ENCODE data around the gene PTGER1. TPM values are rescaled to one million over a fixed set of nuclear protein-coding genes. Genes with fewer than 3 reads are reported as not detected.
A peak's percentile ranks its signal among the peaks of the same experiment; 100 is the strongest.
"Not testable (repeated sequence)": the region's sequence is repeated elsewhere in the genome, so short reads cannot be mapped to it uniquely, and the experiment has no call there.

PTGER1 gene
- total RNA-seq, 1 experiment from 2014 or later: 2.2 TPM

GRCh38 chr19:14507704-14508542, 32.8 kb upstream of the PTGER1 start:
- Histone ChIP-seq H3K36me3 (ENCODE audit: low read depth, low read length) (no peaks in the 10 kb centered on the region), H2AFZ (ENCODE audit: low read length) (0 out of 2 replicates have a peak overlapping the region, but pooled peaks have one; percentile 7), H3K9ac (ENCODE audit: low read length) (peak overlapping the region; percentile 43), H3K4me1 (ENCODE audit: insufficient read depth, low read length) (peaks cover 72% of the 10 kb centered on the region), H3K9me2 (replicated peaks; ENCODE audit: low read length) (no peaks in the 10 kb centered on the region), H3K9me3 (ENCODE audit: low read length) (no peaks in the 10 kb centered on the region), H3K27me3 (ENCODE audit: low read length) (no peaks in the 10 kb centered on the region), H3K4me3 (ENCODE audit: low read length) (peak overlapping the region; percentile 6; the same call in 1 of the 2 replicates), H3K27ac (ENCODE audit: low read length) (peak overlapping the region; percentile 96), H4K20me1 (ENCODE audit: low read length) (no peaks in the 10 kb centered on the region), H3K4me2 (ENCODE audit: low read length) (peak overlapping the region; percentile 79), H3K79me2 (ENCODE audit: low read length) (0 out of 2 replicates have a peak, but pooled peaks cover 7% of the 10 kb centered on the region), H3F3A (ENCODE audit: low read length, unreplicated experiment) (peaks cover 13% of the 10 kb centered on the region)
- CTCF ChIA-PET: interaction anchor here (0.6 kb wide), 1 partner anchor 11 kb away, joined by 3 read pairs; no protein-coding TSS in a partner anchor
- DNase-seq: peak; percentile 97
- ATAC-seq: peak; percentile 14
- no TSS peak for BruUV-seq (replicated peaks)
- TF ChIP-seq EZH2 (IDR thresholded peaks at IDR 0.05; ENCODE audit: low read length, unreplicated experiment) (no peak), CTCF (conservative IDR thresholded peaks at IDR 0.05; ENCODE audit: low read depth, low read length) (no peak), EZH2phosphoT487 (IDR thresholded peaks at IDR 0.05; ENCODE audit: borderline replicate concordance, low read length) (no peak)
- POLR2A ChIA-PET (ENCODE audit: unreplicated experiment): interaction anchor here (0.8 to 1.7 kb wide), 2 partner anchors 10 to 434 kb away, joined by 11 to 29 read pairs; partner anchors contain the start of gene DNAJB1
- intact Hi-C loops (cut with micrococcal nuclease): no loop called here

GRCh38 chr19:14505488-14506239, 30.5 kb upstream of the PTGER1 start:
- TF ChIP-seq EZH2 (IDR thresholded peaks at IDR 0.05; ENCODE audit: low read length, unreplicated experiment) (no peak), CTCF (conservative IDR thresholded peaks at IDR 0.05; ENCODE audit: low read depth, low read length) (peak; percentile 93), EZH2phosphoT487 (IDR thresholded peaks at IDR 0.05; ENCODE audit: borderline replicate concordance, low read length) (no peak)
- ATAC-seq (peak; percentile 83), DNase-seq (peak; percentile 99)
- Histone ChIP-seq H3K9me2 (replicated peaks; ENCODE audit: low read length) (no peaks in the 10 kb centered on the region), H3K4me1 (ENCODE audit: insufficient read depth, low read length) (peaks cover 73% of the 10 kb centered on the region), H3K27ac (ENCODE audit: low read length) (peak overlapping the region; percentile 96), H4K20me1 (ENCODE audit: low read length) (no peaks in the 10 kb centered on the region), H3K4me3 (ENCODE audit: low read length) (peak overlapping the region; percentile 41), H3K9me3 (ENCODE audit: low read length) (no peaks in the 10 kb centered on the region), H2AFZ (ENCODE audit: low read length) (peak overlapping the region; percentile 62), H3K4me2 (ENCODE audit: low read length) (peak overlapping the region; percentile 79), H3K9ac (ENCODE audit: low read length) (peak overlapping the region; percentile 81), H3F3A (ENCODE audit: low read length, unreplicated experiment) (peaks cover 13% of the 10 kb centered on the region), H3K36me3 (ENCODE audit: low read depth, low read length) (no peaks in the 10 kb centered on the region), H3K79me2 (ENCODE audit: low read length) (0 out of 2 replicates have a peak, but pooled peaks cover 7% of the 10 kb centered on the region), H3K27me3 (ENCODE audit: low read length) (no peaks in the 10 kb centered on the region)
- ChIA-PET POLR2A (ENCODE audit: unreplicated experiment) (interaction anchor here (0.6 to 1.6 kb wide), 7 partner anchors 9 to 124 kb away, joined by 3 to 16 read pairs (median 4); partner anchors contain the start of gene DNAJB1), CTCF (interaction anchor here (0.6 to 1.3 kb wide), 6 partner anchors 9 to 271 kb away, joined by 3 to 15 read pairs (median 4); partner anchors contain the start of genes DNAJB1 and GIPC1)
- BruUV-seq (replicated peaks): TSS peak; percentile 95
- intact Hi-C loops (cut with micrococcal nuclease): loop anchor here (1.0 kb wide), 3 partner anchors 9 to 30 kb away; partner anchors contain the start of genes GIPC1 and PTGER1

- H3K36me3 ChIP-seq (ENCODE audit: low read depth, low read length); H3K79me2 ChIP-seq (ENCODE audit: low read length); H3K27me3 ChIP-seq (ENCODE audit: low read length); BruUV-seq (replicated peaks); H3K9ac ChIP-seq (ENCODE audit: low read length); ATAC-seq; H3K9me3 ChIP-seq (ENCODE audit: low read length); DNase-seq; H2AFZ ChIP-seq (ENCODE audit: low read length); intact Hi-C loops (cut with micrococcal nuclease); H3K9me2 ChIP-seq (replicated peaks; ENCODE audit: low read length); H4K20me1 ChIP-seq (ENCODE audit: low read length); H3K4me3 ChIP-seq (ENCODE audit: low read length): not testable (repeated sequence)
- peaks cover 64% of the 10 kb centered on the region for H3K4me1 ChIP-seq (ENCODE audit: insufficient read depth, low read length)
- H3K27ac ChIP-seq (ENCODE audit: low read length): peak overlapping the region; percentile 96; the same call in 1 of the 2 replicates
- ChIA-PET POLR2A (ENCODE audit: unreplicated experiment) (interaction anchor here (0.8 to 1.0 kb wide), 2 partner anchors 12 to 14 kb away, joined by 4 to 12 read pairs; no protein-coding TSS in a partner anchor), CTCF (interaction anchor here (0.6 kb wide), 2 partner anchors 39 to 846 kb away, joined by 3 to 4 read pairs; no protein-coding TSS in a partner anchor)
- H3F3A ChIP-seq (ENCODE audit: low read length, unreplicated experiment): peaks cover 13% of the 10 kb centered on the region
- peak overlapping the region; percentile 79; the same call in 1 of the 2 replicates for H3K4me2 ChIP-seq (ENCODE audit: low read length)
Measured at GRCh38 chr19:14504575-14504974, 29.4 kb upstream of the PTGER1 start.
